Suprapubic skin (tissue), 4 donors: Measurements from ENCODE around the gene BOLL.
"Not testable (repeated sequence)": the region's sequence is repeated elsewhere in the genome, so short reads cannot be mapped to it uniquely, and the experiment has no call there.

ENCODE experiments used
- EP300 ChIP-seq: sonication (generic); formaldehyde crosslinking; IDR thresholded peaks from one replicate; pipeline ENCODE4 v1.6.1; 2017; ENCODE audit warnings: antibody characterized with exemption
- POLR2A ChIP-seq, 2 donors: fragments of 450-650 bp; IDR thresholded peaks; one replicate each; pipeline ENCODE4 v1.6.1; 2017; ENCODE audit warnings: antibody characterized with exemption in 2 of 2, mild to moderate bottlenecking in 2 of 2, moderate library complexity in 2 of 2
- POLR2AphosphoS5 ChIP-seq, 3 donors: sonication (generic); formaldehyde crosslinking; IDR thresholded peaks; one replicate each; pipeline ENCODE4 v1.6.1; 2017; ENCODE audit warnings: antibody characterized with exemption in 3 of 3
- TF ChIP-seq, protein P1 (sequence below), 2 donors: fragments of 200-600 bp in 1 of 2; fragments of 450-650 bp in 1 of 2; sonication (generic) in 1 of 2; IDR thresholded peaks; one replicate each; pipeline ENCODE4 v1.5.1; 2016 to 2019; ENCODE audit warnings: antibody characterized with exemption in 2 of 2, mild to moderate bottlenecking in 1 of 2, moderate library complexity in 1 of 2

GRCh38 chr2:197695206-197695605, 89.9 kb downstream of the BOLL start:
- TF ChIP-seq POLR2A (IDR thresholded peaks at IDR 0.05); EP300; POLR2AphosphoS5 (IDR thresholded peaks at IDR 0.05): not testable (repeated sequence)
- TF ChIP-seq, protein P1, sequence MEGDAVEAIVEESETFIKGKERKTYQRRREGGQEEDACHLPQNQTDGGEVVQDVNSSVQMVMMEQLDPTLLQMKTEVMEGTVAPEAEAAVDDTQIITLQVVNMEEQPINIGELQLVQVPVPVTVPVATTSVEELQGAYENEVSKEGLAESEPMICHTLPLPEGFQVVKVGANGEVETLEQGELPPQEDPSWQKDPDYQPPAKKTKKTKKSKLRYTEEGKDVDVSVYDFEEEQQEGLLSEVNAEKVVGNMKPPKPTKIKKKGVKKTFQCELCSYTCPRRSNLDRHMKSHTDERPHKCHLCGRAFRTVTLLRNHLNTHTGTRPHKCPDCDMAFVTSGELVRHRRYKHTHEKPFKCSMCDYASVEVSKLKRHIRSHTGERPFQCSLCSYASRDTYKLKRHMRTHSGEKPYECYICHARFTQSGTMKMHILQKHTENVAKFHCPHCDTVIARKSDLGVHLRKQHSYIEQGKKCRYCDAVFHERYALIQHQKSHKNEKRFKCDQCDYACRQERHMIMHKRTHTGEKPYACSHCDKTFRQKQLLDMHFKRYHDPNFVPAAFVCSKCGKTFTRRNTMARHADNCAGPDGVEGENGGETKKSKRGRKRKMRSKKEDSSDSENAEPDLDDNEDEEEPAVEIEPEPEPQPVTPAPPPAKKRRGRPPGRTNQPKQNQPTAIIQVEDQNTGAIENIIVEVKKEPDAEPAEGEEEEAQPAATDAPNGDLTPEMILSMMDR (IDR thresholded peaks at IDR 0.05): not testable (repeated sequence)
